Activated gamma-delta T cell (primary cell): ENCODE measurements around the gene CNPY1.
"Not testable (repeated sequence)": the region's sequence is repeated elsewhere in the genome, so short reads cannot be mapped to it uniquely, and the experiment has no call there.

Experiments
- DNase-seq: peaks from one replicate; lab custom pipeline; 2025; lab: John Stamatoyannopoulos, UW

Gene CNPY1

GRCh38 chr7:155578016-155578415 lies 31.7 kb upstream of the CNPY1 start:
- DNase-seq, result no peak

GRCh38 chr7:155577509-155577905 lies 31.1 kb upstream of the CNPY1 start:
- no peak for DNase-seq

GRCh38 chr7:155576900-155577508 lies 30.6 kb upstream of the CNPY1 start:
- no peak for DNase-seq

GRCh38 chr7:155576416-155576815 lies 30.1 kb upstream of the CNPY1 start:
- DNase-seq, result no peak

- no peak for DNase-seq
Measured at GRCh38 chr7:155574556-155575290, 28.4 kb upstream of the CNPY1 start.

GRCh38 chr7:155571581-155572345 lies 25.4 kb upstream of the CNPY1 start:
- DNase-seq, result no peak

GRCh38 chr7:155570991-155571390 lies 24.6 kb upstream of the CNPY1 start:
- no peak for DNase-seq

GRCh38 chr7:155570171-155570958 lies 24.0 kb upstream of the CNPY1 start:
- no peak for DNase-seq

- no peak for DNase-seq
Measured at GRCh38 chr7:155569681-155570080, 23.3 kb upstream of the CNPY1 start.

- DNase-seq, result no peak
Measured at GRCh38 chr7:155568842-155569494, 22.6 kb upstream of the CNPY1 start.

- DNase-seq, result no peak
Measured at GRCh38 chr7:155568333-155568660, 21.9 kb upstream of the CNPY1 start.

GRCh38 chr7:155567646-155568332 lies 21.4 kb upstream of the CNPY1 start:
- DNase-seq, result no peak

- DNase-seq, result no peak
Measured at GRCh38 chr7:155566011-155566836, 19.9 kb upstream of the CNPY1 start.

- no peak for DNase-seq
Measured at GRCh38 chr7:155565596-155565995, 19.2 kb upstream of the CNPY1 start.

- DNase-seq, result not testable (repeated sequence)
Measured at GRCh38 chr7:155562976-155563375, 16.6 kb upstream of the CNPY1 start.

GRCh38 chr7:155562106-155562505 lies 15.7 kb upstream of the CNPY1 start:
- DNase-seq, result no peak

GRCh38 chr7:155560982-155561686 lies 14.8 kb upstream of the CNPY1 start:
- no peak for DNase-seq

- DNase-seq, result no peak
Measured at GRCh38 chr7:155560196-155560885, 14.0 kb upstream of the CNPY1 start.

- DNase-seq, result no peak
Measured at GRCh38 chr7:155559519-155560108, 13.3 kb upstream of the CNPY1 start.
